A549 treated with AZD9567 at 1 μM for 4 hours (cell line): ENCODE results near the gene NR0B2. TPM values are rescaled to one million over a fixed set of nuclear protein-coding genes. Genes with fewer than 3 reads are reported as not detected.

Experiments
- total RNA-seq: library from RNA; stranded (reverse); fragments of 200-300 nt; extraction: Qiagen RNA extraction; gene quantifications from 5 replicates; pipeline ENCODE4 v1.2.3, GENCODE V29; 2022; ENCODE audit not compliant: insufficient read depth

Gene NR0B2, protein sequence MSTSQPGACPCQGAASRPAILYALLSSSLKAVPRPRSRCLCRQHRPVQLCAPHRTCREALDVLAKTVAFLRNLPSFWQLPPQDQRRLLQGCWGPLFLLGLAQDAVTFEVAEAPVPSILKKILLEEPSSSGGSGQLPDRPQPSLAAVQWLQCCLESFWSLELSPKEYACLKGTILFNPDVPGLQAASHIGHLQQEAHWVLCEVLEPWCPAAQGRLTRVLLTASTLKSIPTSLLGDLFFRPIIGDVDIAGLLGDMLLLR
- 0.09 to 0.12 TPM (median 0.11 TPM) in 3 of 5 replicates, not detected in the others for total RNA-seq

DNA sequence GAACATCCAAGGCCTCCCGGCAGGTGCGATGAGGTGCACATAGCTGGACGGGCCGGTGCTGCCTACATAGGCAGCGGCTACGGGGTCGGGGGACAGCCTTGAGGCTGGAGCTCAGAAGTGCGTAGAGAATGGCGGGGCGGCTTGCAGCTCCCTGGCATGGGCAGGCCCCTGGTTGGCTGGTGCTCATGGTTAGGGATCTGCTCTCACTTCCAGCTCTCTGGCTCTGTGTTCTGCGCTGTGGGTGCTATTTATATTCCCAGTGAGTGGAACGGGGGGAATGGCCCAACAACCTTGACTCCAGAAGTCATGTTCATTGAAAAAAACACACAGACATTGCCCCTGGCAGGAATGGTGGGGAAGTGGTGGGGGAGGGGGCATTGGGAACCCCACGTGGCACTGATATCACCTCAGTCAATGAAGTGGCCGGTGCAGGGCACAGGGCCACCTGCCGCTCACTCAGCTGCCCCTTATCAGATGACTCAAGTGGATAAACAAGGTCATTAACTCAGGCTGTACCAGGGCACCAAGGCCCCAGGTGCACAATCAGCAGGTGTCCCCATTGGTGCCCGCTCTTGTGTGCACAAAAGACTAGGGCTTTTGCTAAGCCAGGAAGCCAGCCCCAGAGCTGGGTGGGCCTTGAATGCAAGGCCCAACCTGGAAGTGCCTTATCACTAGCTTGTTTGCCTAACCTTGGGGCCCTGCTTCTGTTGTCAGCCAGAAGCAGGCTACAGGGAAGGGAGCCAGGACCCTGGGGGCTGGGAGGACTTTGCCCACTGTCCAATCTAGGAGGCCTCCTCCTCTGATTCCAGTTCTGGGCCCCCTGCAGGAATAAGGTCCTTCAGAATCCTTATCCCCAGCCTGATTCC lies at the start of gene NR0B2:
NR0B2 (minus strand) TSS at position 222 of the 866 bp plus-strand sequence; CDS start at position 187, 35 bp downstream.

DNA sequence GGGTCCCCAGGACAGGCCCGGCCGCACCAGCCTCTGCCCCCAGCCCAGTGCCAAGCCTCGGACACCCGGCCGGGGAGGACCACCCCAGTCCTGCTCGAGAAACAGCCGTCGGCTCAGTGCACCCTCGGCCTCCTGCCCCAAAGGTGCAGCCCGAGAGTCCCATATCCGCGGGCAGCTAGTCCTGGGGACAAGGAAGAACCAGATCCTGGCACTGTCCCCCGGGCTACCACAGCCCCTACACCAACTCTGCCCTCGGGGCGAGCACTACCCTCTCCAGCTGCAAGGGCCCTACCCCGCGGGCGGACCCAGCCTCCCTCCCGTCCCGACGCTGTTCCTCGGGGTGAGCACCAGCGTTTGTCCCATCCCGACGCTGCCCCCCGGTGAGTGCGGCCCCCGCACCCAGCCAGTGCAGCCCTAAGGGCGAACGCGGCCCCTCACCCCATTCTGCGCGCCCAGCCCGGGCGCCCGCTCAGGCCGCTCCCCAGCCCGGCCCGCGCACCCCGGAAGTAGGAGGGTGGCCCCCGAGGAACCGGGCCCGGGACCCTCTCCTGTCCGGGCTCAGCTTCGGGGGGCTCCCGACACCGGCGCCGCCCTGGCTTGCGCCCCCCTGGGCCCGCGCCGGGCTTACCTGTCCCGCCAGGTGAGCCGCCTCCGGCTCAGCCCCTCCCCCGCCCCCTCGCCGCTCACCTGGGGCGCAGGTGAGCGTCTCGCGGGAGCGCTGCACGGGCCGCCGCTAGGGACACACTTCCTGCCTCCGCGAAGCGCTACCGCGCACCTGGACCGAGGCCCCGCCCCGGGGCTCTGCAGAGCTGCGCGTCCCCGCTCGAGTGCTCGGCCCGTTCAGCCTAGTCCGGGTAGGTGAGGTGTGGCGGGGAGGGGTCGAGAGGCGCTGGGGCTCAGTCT lies 46.2 kb upstream of the NR0B2 start, which contains the start of gene KDF1:
KDF1 (minus strand) TSS at position 747 of the 903 bp plus-strand sequence. CDS start 8,088 bp downstream, outside the sequence.

DNA sequence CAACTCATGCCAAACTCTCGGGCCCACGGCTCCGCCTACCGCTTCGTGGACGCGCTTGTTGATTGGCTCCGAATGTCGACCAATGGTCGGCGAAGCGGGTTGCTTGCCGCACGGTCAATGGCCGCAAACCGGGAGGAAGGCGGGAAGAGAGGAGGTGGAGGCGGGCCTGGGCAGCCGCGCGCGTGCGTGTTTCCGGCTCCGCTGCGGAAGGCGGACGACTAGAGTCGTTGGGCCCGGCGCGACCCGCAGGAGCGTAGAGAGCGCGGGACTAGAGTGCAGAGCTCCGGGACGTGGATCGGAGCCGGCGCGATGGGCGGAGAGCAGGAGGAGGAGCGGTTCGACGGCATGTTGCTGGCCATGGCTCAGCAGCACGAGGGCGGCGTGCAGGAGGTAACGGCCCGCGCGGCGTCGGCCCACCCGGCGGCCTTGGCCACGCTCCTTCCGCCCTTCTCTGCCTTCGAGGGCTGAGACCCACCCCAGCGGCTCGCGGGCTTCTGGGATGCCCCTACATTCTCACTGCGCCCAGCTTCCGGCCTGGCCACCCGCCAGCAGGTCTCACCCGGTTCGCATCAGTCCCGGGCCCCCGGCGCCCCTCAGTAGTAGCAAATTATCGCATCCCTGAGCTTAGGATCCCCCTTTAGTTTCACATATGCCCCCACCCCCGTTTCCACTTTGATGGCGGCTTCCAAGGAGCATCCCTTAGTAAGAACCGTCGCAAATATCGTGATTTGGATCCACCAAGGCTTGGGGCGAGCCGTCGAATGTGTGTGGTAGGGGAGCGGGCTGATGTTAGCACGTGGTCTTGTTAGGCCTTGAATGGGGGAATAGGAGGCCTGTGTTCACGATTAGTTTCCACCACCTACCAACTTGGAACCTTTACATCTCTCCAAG lies 8.0 kb upstream of the NR0B2 start, which contains the start of gene NUDC:
NUDC (plus strand) TSS at position 204 of the 891 bp plus-strand sequence; CDS start at position 310, 106 bp downstream.

DNA sequence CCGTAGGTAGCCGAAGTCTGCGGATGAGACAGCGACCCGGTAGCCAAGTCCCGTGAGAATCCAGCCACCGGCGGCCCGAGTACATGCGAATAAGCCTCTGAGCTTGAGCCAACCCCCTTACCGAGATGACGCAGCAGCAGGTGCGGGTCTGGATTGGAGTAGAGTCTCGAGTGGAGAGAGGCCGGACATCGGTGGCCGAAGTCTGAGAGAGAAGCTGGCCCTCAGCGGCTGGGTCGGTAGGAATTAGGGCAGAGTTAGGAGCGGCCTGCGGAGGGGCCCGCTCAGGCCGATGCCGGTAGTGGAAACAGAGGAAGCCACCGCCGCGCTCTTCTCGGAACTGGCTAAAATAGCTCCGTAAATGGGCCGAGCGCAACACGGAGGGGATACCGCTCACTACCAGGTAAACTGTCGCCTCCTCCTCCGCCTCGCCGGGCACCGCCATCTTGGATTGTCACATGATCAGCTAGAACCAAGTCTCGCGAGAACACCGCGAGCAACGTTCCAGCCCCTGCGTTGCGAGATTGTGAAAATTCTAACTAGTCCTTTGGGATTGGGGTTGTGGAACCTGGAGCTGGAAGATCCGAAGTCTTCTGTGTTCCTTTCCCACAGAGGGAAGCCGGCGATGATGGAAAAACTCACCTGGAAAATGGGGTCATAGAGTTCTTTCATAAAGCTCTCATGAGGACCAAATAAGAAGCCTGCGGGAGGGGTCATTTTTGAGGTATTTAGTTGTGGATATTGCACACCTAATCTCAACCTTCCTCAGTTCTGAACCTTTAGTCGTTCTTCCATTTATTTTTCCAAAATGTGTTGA lies 13.6 kb downstream of the NR0B2 start, which contains the start of gene GPATCH3:
GPATCH3 (minus strand) TSS at position 467 of the 814 bp plus-strand sequence; CDS start at position 442, 25 bp downstream.

DNA sequence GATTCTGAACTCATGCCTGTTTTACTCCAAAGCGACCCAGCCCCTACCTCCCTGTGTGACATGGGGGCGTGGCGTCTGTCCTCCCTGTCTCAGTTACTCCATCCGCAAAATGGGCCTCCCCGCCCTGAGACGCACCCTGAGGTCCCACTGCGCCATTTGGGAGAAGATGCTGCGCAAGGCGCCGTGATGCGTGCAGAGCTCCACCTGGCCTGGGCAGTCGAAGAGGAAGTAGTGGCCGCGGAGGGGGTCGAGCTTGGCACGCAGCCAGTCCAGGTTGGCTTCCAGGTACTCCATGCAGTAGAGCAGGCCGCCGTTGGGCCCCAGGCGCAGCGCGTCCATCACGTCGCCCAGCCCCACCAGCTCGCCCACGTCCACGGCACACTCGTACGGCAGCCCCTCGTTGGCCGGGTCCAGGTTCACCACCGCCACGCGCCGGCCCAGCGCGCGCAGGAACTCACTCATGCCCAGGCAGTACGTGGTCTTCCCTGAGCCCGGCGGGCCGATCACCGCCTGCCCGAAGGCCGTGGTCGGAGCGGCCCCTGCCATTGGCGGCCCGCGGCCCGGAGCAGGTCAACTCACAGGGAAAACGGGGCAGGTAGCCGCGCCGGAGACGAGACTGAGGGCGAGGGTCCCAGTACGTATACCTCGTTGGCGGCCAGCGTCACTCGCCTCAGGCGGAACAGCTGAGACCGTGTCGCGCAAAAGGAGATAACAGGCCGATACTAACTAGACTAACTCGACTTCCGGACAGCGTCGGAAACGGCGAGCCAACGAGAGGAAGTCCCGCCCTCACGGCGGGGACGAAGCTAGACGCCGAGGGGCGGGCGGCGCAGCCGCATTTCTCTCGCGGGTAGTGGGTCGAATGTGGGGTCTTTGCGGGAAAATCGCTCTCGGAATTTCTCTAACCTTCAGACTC lies 24.0 kb downstream of the NR0B2 start, which contains the start of gene GPN2:
GPN2 (minus strand) TSS at position 733 of the 916 bp plus-strand sequence; CDS start at position 546, 187 bp downstream.

DNA sequence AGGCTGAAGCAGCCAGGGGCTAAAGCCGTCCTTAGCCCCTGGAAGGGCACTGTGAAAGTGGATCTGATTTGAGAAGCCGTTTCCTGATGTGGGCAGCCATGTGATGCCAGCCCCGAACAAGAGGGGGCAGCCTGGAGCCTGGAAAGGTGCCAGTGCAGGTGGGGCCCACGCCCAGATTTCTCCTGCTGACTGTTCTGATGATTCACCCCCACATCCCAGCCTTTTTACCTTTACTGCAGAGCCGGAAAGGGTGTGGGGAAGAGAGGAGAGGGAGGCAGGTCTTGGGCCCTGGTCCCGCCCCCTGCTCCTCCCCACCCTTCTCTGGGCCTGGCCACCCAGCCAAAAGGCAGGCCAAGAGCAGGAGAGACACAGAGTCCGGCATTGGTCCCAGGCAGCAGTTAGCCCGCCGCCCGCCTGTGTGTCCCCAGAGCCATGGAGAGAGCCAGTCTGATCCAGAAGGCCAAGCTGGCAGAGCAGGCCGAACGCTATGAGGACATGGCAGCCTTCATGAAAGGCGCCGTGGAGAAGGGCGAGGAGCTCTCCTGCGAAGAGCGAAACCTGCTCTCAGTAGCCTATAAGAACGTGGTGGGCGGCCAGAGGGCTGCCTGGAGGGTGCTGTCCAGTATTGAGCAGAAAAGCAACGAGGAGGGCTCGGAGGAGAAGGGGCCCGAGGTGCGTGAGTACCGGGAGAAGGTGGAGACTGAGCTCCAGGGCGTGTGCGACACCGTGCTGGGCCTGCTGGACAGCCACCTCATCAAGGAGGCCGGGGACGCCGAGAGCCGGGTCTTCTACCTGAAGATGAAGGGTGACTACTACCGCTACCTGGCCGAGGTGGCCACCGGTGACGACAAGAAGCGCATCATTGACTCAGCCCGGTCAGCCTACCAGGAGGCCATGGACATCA lies 50.7 kb downstream of the NR0B2 start, which contains the start of gene SFN:
SFN (plus strand) TSS at position 369 of the 904 bp plus-strand sequence; CDS start at position 433, 64 bp downstream.

Other genes starting within 250 kb of the NR0B2 start
- 30.5 to 34.2 TPM (median 31.8 TPM) in 5 replicates for gene ARID1A, start 218.0 kb downstream of the NR0B2 start, total RNA-seq
- 5.2 to 10.8 TPM (median 6.2 TPM) in 5 replicates for gene PIGV, start 126.0 kb downstream of the NR0B2 start, total RNA-seq
- 37.8 to 41.1 TPM (median 39.8 TPM) in 5 replicates for gene ZDHHC18, start 87.3 kb downstream of the NR0B2 start, total RNA-seq
- 451 to 650 TPM (median 573 TPM) in 5 replicates for gene SFN, start 50.8 kb downstream of the NR0B2 start, total RNA-seq
- gene GPN2, start 23.7 kb downstream of the NR0B2 start, total RNA-seq, result 27.0 to 32.6 TPM (median 28.5 TPM) in 5 replicates
- gene GPATCH3, start 13.5 kb downstream of the NR0B2 start, total RNA-seq, result 9.7 to 10.3 TPM (median 10.0 TPM) in 5 replicates
- gene NUDC, start 7.8 kb upstream of the NR0B2 start, total RNA-seq, result 117 to 144 TPM (median 127 TPM) in 5 replicates
- gene KDF1, start 46.5 kb upstream of the NR0B2 start, total RNA-seq, result 0.05 to 0.15 TPM (median 0.13 TPM) in 3 of 5 replicates, not detected in the others
- 188 to 268 TPM (median 262 TPM) in 5 replicates for gene TRNP1, start 79.7 kb upstream of the NR0B2 start, total RNA-seq
- gene TENT5B, start 98.9 kb upstream of the NR0B2 start, total RNA-seq, result 0.87 to 1.2 TPM (median 1.0 TPM) in 4 of 5 replicates, not detected in the other
- gene SLC9A1, start 241.2 kb upstream of the NR0B2 start, total RNA-seq, result 11.6 to 16.8 TPM (median 14.9 TPM) in 5 replicates